OCI-LY1 (cell line): ENCODE measurements around the gene CD84.

ENCODE experiments used
- H2AFZ ChIP-seq: fragments of 200-600 bp; sonication (generic), shearing (Covaris generic); 2 replicates; pipeline ENCODE4 v1.6.0; 2014; ENCODE audit warnings: antibody characterized with exemption, mild to moderate bottlenecking, low read length
- H3F3A ChIP-seq: fragments of 200-600 bp; sonication (generic), shearing (Covaris generic); 2 replicates; pipeline ENCODE4 v1.6.0; 2014; ENCODE audit warnings: mild to moderate bottlenecking, antibody characterized with exemption, low read length, moderate library complexity; ENCODE audit not compliant: insufficient read depth
- H3K27ac ChIP-seq: fragments of 200-600 bp; sonication (generic); 2 replicates; pipeline ENCODE4 v1.5.1; 2014; ENCODE audit warnings: low read length, mixed run types, mild to moderate bottlenecking, low read depth; ENCODE audit not compliant: poor library complexity, severe bottlenecking
- H3K27me3 ChIP-seq: fragments of 200-600 bp; sonication (generic); 2 replicates; pipeline ENCODE4 v1.6.0; 2014; ENCODE audit warnings: antibody characterized with exemption, mild to moderate bottlenecking, low read length, moderate library complexity; ENCODE audit not compliant: insufficient read depth
- H3K36me3 ChIP-seq: fragments of 200-600 bp; sonication (generic); 2 replicates; pipeline ENCODE4 v1.6.1; 2014; ENCODE audit warnings: mild to moderate bottlenecking, antibody characterized with exemption, low read length, moderate library complexity, mixed read lengths; ENCODE audit not compliant: insufficient read depth
- H3K4me1 ChIP-seq: fragments of 200-600 bp; sonication (generic); 2 replicates; pipeline ENCODE4 v1.5.1; 2014; ENCODE audit warnings: mild to moderate bottlenecking, low read length, moderate library complexity; ENCODE audit not compliant: insufficient read depth, severe bottlenecking
- H3K4me2 ChIP-seq: fragments of 200-600 bp; sonication (generic), shearing (Covaris generic); 2 replicates; pipeline ENCODE4 v1.6.1; 2014; ENCODE audit warnings: low read length
- H3K4me3 ChIP-seq: fragments of 200-600 bp; sonication (generic); 2 replicates; pipeline ENCODE4 v1.5.1; 2014; ENCODE audit warnings: low read length, low read depth, mild to moderate bottlenecking, mixed read lengths; ENCODE audit not compliant: poor library complexity, severe bottlenecking
- H3K79me2 ChIP-seq: fragments of 200-600 bp; shearing (Covaris generic); 2 replicates; pipeline ENCODE4 v1.6.1; 2016; ENCODE audit warnings: mixed run types, low read length, mixed read lengths; ENCODE audit not compliant: insufficient read depth
- H3K9ac ChIP-seq: fragments of 200-600 bp; sonication (generic), shearing (Covaris generic); 2 replicates; pipeline ENCODE4 v1.6.1; 2014; ENCODE audit warnings: mild to moderate bottlenecking, low read length, mixed read lengths
- H3K9me2 ChIP-seq: fragments of 200-600 bp; sonication (generic), shearing (Covaris generic); 2 replicates; pipeline ENCODE4 v1.6.1; 2014; ENCODE audit warnings: low read depth, mild to moderate bottlenecking, low read length, mixed read lengths
- H3K9me3 ChIP-seq: fragments of 200-600 bp; shearing (Covaris generic); 2 replicates; pipeline ENCODE4 v1.6.1; 2014; ENCODE audit warnings: low read length, mixed read lengths
- H4K20me1 ChIP-seq: fragments of 200-600 bp; sonication (generic), shearing (Covaris generic); 2 replicates; pipeline ENCODE4 v1.6.0; 2016; ENCODE audit warnings: mild to moderate bottlenecking, low read length; ENCODE audit not compliant: insufficient read depth
- EZH2 ChIP-seq: fragments of 200-600 bp; sonication (generic), shearing (Covaris generic); IDR thresholded peaks from 2 replicates; pipeline ENCODE4 v1.8.0; 2017; ENCODE audit warnings: borderline replicate concordance, mixed run types, mild to moderate bottlenecking, antibody characterized with exemption, low read length, moderate library complexity, mixed read lengths
- TF ChIP-seq, protein P1 (sequence below): fragments of 200-600 bp; sonication (generic), shearing (Covaris generic); IDR thresholded peaks from 2 replicates; pipeline ENCODE4 v1.5.1; 2017; ENCODE audit warnings: mild to moderate bottlenecking, antibody characterized with exemption, low read length, moderate library complexity, mixed read lengths

The CD84 gene

GRCh38 chr1:160597051-160597450, 17.8 kb upstream of the CD84 start:
- H3K27me3 ChIP-seq, result no peaks in the 10 kb centered on the region
- no peaks in the 10 kb centered on the region for H3K9me2 ChIP-seq
- no peaks in the 10 kb centered on the region for H4K20me1 ChIP-seq
- H3K9ac ChIP-seq, result no peak overlapping the region
- H3K79me2 ChIP-seq, result no peaks in the 10 kb centered on the region
- H3K27ac ChIP-seq, result no peak overlapping the region
- no peak overlapping the region for H2AFZ ChIP-seq
- TF ChIP-seq, protein P1, sequence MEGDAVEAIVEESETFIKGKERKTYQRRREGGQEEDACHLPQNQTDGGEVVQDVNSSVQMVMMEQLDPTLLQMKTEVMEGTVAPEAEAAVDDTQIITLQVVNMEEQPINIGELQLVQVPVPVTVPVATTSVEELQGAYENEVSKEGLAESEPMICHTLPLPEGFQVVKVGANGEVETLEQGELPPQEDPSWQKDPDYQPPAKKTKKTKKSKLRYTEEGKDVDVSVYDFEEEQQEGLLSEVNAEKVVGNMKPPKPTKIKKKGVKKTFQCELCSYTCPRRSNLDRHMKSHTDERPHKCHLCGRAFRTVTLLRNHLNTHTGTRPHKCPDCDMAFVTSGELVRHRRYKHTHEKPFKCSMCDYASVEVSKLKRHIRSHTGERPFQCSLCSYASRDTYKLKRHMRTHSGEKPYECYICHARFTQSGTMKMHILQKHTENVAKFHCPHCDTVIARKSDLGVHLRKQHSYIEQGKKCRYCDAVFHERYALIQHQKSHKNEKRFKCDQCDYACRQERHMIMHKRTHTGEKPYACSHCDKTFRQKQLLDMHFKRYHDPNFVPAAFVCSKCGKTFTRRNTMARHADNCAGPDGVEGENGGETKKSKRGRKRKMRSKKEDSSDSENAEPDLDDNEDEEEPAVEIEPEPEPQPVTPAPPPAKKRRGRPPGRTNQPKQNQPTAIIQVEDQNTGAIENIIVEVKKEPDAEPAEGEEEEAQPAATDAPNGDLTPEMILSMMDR, result no peak
- no peak for TF ChIP-seq EZH2
- H3K36me3 ChIP-seq, result no peaks in the 10 kb centered on the region
- H3K4me2 ChIP-seq, result no peak overlapping the region
- no peak overlapping the region for H3K4me3 ChIP-seq
- H3F3A ChIP-seq, result no peaks in the 10 kb centered on the region
- H3K9me3 ChIP-seq, result peaks cover 4% of the 10 kb centered on the region
- H3K4me1 ChIP-seq, result no peaks in the 10 kb centered on the region

GRCh38 chr1:160590488-160590887, 11.2 kb upstream of the CD84 start:
- Histone ChIP-seq H3F3A (no peaks in the 10 kb centered on the region), H3K79me2 (no peaks in the 10 kb centered on the region), H3K4me1 (peaks cover 21% of the 10 kb centered on the region), H3K9me2 (no peaks in the 10 kb centered on the region), H4K20me1 (no peaks in the 10 kb centered on the region), H3K9ac (no peak overlapping the region), H3K27ac (no peak overlapping the region), H2AFZ (no peak overlapping the region), H3K9me3 (peaks cover 4% of the 10 kb centered on the region), H3K4me2 (no peak overlapping the region; the same call in 1 of the 2 replicates), H3K27me3 (no peaks in the 10 kb centered on the region), H3K4me3 (no peak overlapping the region), H3K36me3 (no peaks in the 10 kb centered on the region)
- no peak for TF ChIP-seq EZH2
- TF ChIP-seq, protein P1, result no peak

- peaks cover 21% of the 10 kb centered on the region for H3K4me1 ChIP-seq
- H2AFZ ChIP-seq, result peak overlapping the region; percentile 75; the same call in 1 of the 2 replicates
- H3K4me2 ChIP-seq, result no peak overlapping the region
- H3K9ac ChIP-seq, result no peak overlapping the region
- H3K36me3 ChIP-seq, result no peaks in the 10 kb centered on the region
- H4K20me1 ChIP-seq, result no peaks in the 10 kb centered on the region
- H3K9me3 ChIP-seq, result peaks cover 4% of the 10 kb centered on the region
- no peaks in the 10 kb centered on the region for H3F3A ChIP-seq
- no peaks in the 10 kb centered on the region for H3K27me3 ChIP-seq
- TF ChIP-seq, protein P1, result no peak
- TF ChIP-seq EZH2, result no peak
- no peak overlapping the region for H3K4me3 ChIP-seq
- no peak overlapping the region for H3K27ac ChIP-seq
- no peaks in the 10 kb centered on the region for H3K79me2 ChIP-seq
- H3K9me2 ChIP-seq, result no peaks in the 10 kb centered on the region
Measured at GRCh38 chr1:160588468-160588867, 9.2 kb upstream of the CD84 start.
